K562 (cell line): ENCODE measurements around the gene TEKT2. TPM values are rescaled to one million over a fixed set of nuclear protein-coding genes. Genes with fewer than 3 reads are reported as not detected.
A peak's percentile ranks its signal among the peaks of the same experiment; 100 is the strongest.

Source experiments
- CREB1 ChIP-seq, 2 experiments: sonication (generic) in 1 of 2; formaldehyde crosslinking in 1 of 2; IDR thresholded peaks; 2 replicates each; pipeline versions ENCODE4 v1.6.1 to v1.8.0; 2012 to 2022; ENCODE audit warnings: inconsistent platforms in 1 of 2, mild to moderate bottlenecking in 1 of 2, missing genetic modification reagents in 1 of 2, moderate library complexity in 1 of 2
- DMBX1 ChIP-seq: fragments of 250-450 bp; sonication (Bioruptor Pico); IDR thresholded peaks from 2 replicates; pipeline ENCODE4 v1.8.0; 2022; ENCODE audit warnings: inconsistent platforms, mild to moderate bottlenecking, moderate library complexity, borderline replicate concordance
- GATAD2A ChIP-seq: fragments of 450-650 bp; IDR thresholded peaks from 2 replicates; pipeline ENCODE4 v1.6.1; 2017
- HDAC1 ChIP-seq, 2 experiments: fragments of 450-650 bp; IDR thresholded peaks; 2 replicates each; pipeline ENCODE4 v1.6.1; 2016 to 2017; ENCODE audit warnings: inconsistent platforms in 1 of 2, mild to moderate bottlenecking in 1 of 2, moderate library complexity in 1 of 2
- HSF4 ChIP-seq: fragments of 250-450 bp; sonication (Bioruptor Pico); IDR thresholded peaks from 2 replicates; pipeline ENCODE4 v2.1.2; 2022; ENCODE audit warnings: mild to moderate bottlenecking, moderate library complexity, borderline replicate concordance
- MAFF ChIP-seq: IDR thresholded peaks from 2 replicates; pipeline ENCODE4 v1.6.1; 2012; ENCODE audit warnings: low read length, improper control_type of control experiment
- MIER1 ChIP-seq: fragments of 450-650 bp; IDR thresholded peaks from 2 replicates; pipeline ENCODE4 v1.6.1; 2016; ENCODE audit warnings: antibody characterized with exemption, mild to moderate bottlenecking, low read depth
- PHF20 ChIP-seq: fragments of 450-650 bp; IDR thresholded peaks from 2 replicates; pipeline ENCODE4 v1.6.1; 2018; ENCODE audit not compliant: partially characterized antibody
- PHTF2 ChIP-seq: fragments of 250-450 bp; sonication (Bioruptor Pico); IDR thresholded peaks from 2 replicates; pipeline ENCODE4 v1.5.0; 2021; ENCODE audit warnings: mild to moderate bottlenecking
- RAD51 ChIP-seq: fragments of 450-650 bp; IDR thresholded peaks from 2 replicates; pipeline ENCODE4 v1.7.1; 2016; ENCODE audit warnings: low read depth, mild to moderate bottlenecking, borderline replicate concordance
- RFX1 ChIP-seq: fragments of 450-650 bp; IDR thresholded peaks from 2 replicates; pipeline ENCODE4 v1.6.1; 2016; ENCODE audit warnings: mild to moderate bottlenecking, moderate library complexity
- SMARCE1 ChIP-seq: fragments of 450-650 bp; IDR thresholded peaks from 2 replicates; pipeline ENCODE4 v1.7.1; 2016; ENCODE audit warnings: mild to moderate bottlenecking
- SNRNP70 ChIP-seq: fragments of 200-400 bp; formaldehyde crosslinking; optimal IDR thresholded peaks from 2 replicates; pipeline ENCODE3; 2017; ENCODE audit warnings: low read depth, low read length
- TEAD1 ChIP-seq, 2 experiments: fragments of 450-650 bp in 1 of 2; sonication (generic) in 1 of 2; formaldehyde crosslinking; IDR thresholded peaks; 2 replicates each; pipeline versions ENCODE4 v1.4.0 to v1.8.0; 2020 to 2022; ENCODE audit warnings: mild to moderate bottlenecking in 2 of 2, missing genetic modification reagents in 1 of 2
- XRCC5 ChIP-seq: fragments of 200-400 bp; formaldehyde crosslinking; IDR thresholded peaks from 2 replicates; pipeline ENCODE4 v1.6.1; 2017; ENCODE audit warnings: low read depth, mild to moderate bottlenecking, low read length
- ZBTB1 ChIP-seq: sonication (generic); formaldehyde crosslinking; IDR thresholded peaks from 2 replicates; pipeline ENCODE4 v1.8.1; 2023; ENCODE audit warnings: missing genetic modification reagents, low read depth, mild to moderate bottlenecking, borderline replicate concordance
- ZBTB5 ChIP-seq: fragments of 450-650 bp; IDR thresholded peaks from 2 replicates; pipeline ENCODE4 v1.6.1; 2017; ENCODE audit warnings: antibody characterized with exemption
- ZBTB7A ChIP-seq: IDR thresholded peaks from 2 replicates; pipeline ENCODE4 v1.6.1; 2011; ENCODE audit warnings: low read depth, mild to moderate bottlenecking, low read length, moderate library complexity, borderline replicate concordance; ENCODE audit not compliant: control insufficient read depth
- ZNF589 ChIP-seq: fragments of 200-800 bp; sonication (Bioruptor generic); IDR thresholded peaks from 2 replicates; pipeline ENCODE4 v1.6.1; 2016; ENCODE audit warnings: low read depth, missing genetic modification characterization, missing compliant biosample characterization
- polyA plus RNA-seq, 8 experiments: library from polyadenylated mRNA; depleted of rRNA in 4 of 8; stranded (reverse) in 5 of 8; unstranded in 3 of 8; fragments of >200 nt; fragmentation: Nextera tagmentation in 2 of 8; fragmentation: Illumina TruSeq in 1 of 8; extraction: Ambion mirVana in 2 of 8; extraction: Trizol in 1 of 8; gene quantifications; 2 replicates each; pipeline versions ENCODE4 v1.2.1 to v1.2.3, GENCODE V29; 2011 to 2014; ENCODE audit warnings: inconsistent platforms in 1 of 8, missing spikeins in 1 of 8
- total RNA-seq, 7 experiments: library from RNA; depleted of rRNA in 6 of 7; stranded (reverse); fragments of >200 nt in 6 of 7; fragmentation: Illumina TruSeq in 2 of 7; extraction: Trizol in 2 of 7; gene quantifications; 2 replicates each; pipeline versions ENCODE4 v1.2.1 to v1.2.3, GENCODE V29; 2011 to 2021; ENCODE audit warnings: low replicate concordance in 1 of 7
- TF ChIP-seq, protein P1 (sequence below), 3 experiments: IDR thresholded peaks in 2 of 3; conservative IDR thresholded peaks in 1 of 3; 2 replicates each; pipeline ENCODE4 v1.5.1; 2011 to 2012; ENCODE audit warnings: low read length in 3 of 3, mild to moderate bottlenecking in 3 of 3, control low read depth in 2 of 3, improper control_type of control experiment in 1 of 3, inconsistent platforms in 1 of 3, low read depth in 1 of 3, mixed read lengths in 1 of 3, moderate library complexity in 1 of 3; ENCODE audit not compliant: insufficient read depth in 2 of 3

Gene TEKT2
- total and polyA plus RNA-seq, 9 of the 15 experiments (the other 6 are each of a cell fraction or from before 2014, with no cell fraction given) = 0.06 to 0.94 (median 0.30) TPM; not detected in 1

DNA sequence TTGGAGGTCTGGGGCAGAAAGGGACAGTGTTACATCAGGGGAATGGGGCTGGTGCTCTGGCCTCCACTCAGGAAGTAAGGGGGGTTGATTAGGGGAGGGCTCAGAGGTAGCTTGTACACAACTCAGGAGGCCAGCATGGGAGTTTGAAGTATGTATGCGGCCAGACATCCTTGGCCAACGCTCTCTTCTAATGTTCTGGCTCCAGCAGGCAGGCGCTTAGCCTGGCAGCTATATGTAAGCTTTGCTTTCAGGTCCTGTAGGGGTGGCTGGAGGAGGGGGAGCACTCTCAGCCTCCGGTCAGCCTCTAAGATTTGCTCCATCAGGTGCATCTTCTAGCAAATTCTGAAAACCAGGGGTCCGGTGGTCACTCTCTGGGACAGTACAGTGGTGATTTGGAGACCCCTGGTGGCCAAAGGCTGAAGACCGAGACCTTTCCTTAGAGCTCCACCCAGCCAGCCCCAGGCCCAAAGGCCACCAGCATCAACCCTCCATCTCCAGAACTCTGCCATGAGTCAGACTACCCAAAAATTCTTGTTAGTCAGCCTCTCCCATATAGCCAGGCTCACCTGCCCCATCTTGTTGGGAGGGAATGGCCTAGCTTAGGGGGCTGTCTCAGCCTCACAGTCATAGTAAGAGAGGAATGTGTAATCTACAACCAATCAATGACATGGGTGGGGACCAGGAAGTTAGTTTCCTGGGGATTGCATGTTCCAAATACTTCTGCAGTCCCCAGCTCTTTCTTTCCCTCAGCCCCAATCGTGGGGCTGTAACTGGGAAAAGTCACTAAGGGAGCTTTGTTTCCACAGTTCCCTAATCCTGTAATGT lies 50.8 kb downstream of the TEKT2 start (continued):
- TF ChIP-seq ZBTB5 (no peak), HSF4 (CRISPR knock-in tag) (no peak), XRCC5 (peak; percentile 46; the same call in 1 of the 2 replicates), MAFF (no peak), PHTF2 (CRISPR knock-in tag) (no peak), TEAD1 (CRISPR knock-in tag; IDR thresholded peaks at IDR 0.05) (peak in 1 of 2 experiments; percentile 89; a peak in 2 of 4 replicates), RFX1 (no peak), CREB1 (IDR thresholded peaks at IDR 0.05) (no peak), CREB1 (CRISPR knock-in tag; IDR thresholded peaks at IDR 0.05) (0 out of 2 replicates have a peak, but pooled peaks have one; percentile 14), ZNF589 (CRISPR knock-in tag) (peak; percentile 74; the same call in 1 of the 2 replicates), ZBTB1 (CRISPR knock-in tag) (no peak), HDAC1 (IDR thresholded peaks at IDR 0.05) (peak in 1 of 2 experiments; percentile 9; a peak in 1 of 4 replicates), SNRNP70 (no peak), RAD51 (no peak), MIER1 (no peak), ZBTB7A (peak; percentile 77; the same call in 1 of the 2 replicates), GATAD2A (peak; percentile 3; the same call in 1 of the 2 replicates), DMBX1 (no peak; the same call in 1 of the 2 replicates), SMARCE1 (0 out of 2 replicates have a peak, but pooled peaks have one; percentile 21), PHF20 (peak; percentile 18)
- TF ChIP-seq, protein P1, sequence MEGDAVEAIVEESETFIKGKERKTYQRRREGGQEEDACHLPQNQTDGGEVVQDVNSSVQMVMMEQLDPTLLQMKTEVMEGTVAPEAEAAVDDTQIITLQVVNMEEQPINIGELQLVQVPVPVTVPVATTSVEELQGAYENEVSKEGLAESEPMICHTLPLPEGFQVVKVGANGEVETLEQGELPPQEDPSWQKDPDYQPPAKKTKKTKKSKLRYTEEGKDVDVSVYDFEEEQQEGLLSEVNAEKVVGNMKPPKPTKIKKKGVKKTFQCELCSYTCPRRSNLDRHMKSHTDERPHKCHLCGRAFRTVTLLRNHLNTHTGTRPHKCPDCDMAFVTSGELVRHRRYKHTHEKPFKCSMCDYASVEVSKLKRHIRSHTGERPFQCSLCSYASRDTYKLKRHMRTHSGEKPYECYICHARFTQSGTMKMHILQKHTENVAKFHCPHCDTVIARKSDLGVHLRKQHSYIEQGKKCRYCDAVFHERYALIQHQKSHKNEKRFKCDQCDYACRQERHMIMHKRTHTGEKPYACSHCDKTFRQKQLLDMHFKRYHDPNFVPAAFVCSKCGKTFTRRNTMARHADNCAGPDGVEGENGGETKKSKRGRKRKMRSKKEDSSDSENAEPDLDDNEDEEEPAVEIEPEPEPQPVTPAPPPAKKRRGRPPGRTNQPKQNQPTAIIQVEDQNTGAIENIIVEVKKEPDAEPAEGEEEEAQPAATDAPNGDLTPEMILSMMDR (IDR thresholded peaks at IDR 0.05 in 2 of 3, conservative IDR thresholded peaks at IDR 0.05 in 1 of 3; ENCODE audit: insufficient read depth in 2 of 3, low read depth in 1 of 3, low read length in 3 of 3) = peak; percentile 92 to 99 (median 96)
